ENCODE data around the gene SLPI.

Gene SLPI

GRCh38 chr20:45211569-45212474 lies 42.5 kb downstream of the SLPI start:
- no peak for DNase-seq

GRCh38 chr20:45209924-45210323 lies 44.4 kb downstream of the SLPI start:
- DNase-seq, result no peak

- no peak for DNase-seq
These were observed 47.6 kb downstream of the SLPI start, which contains the start of gene SEMG1 for GRCh38 chr20:45206725-45207124. SEMG1 (plus strand) TSS chr20:45207033; CDS start chr20:45207054, 21 bp downstream.

Data from stimulated activated CD4-positive, alpha-beta T cell treated with anti-CD3 and anti-CD28 coated beads, Interleukin-4, amount 100 ng/mL, for 24 hours (primary cell).